Panc1 (cell line): ENCODE data around the gene EPHB6. TPM values are rescaled to one million over a fixed set of nuclear protein-coding genes. Genes with fewer than 3 reads are reported as not detected.

Experiments
- ATAC-seq: fragments of 200-7000 bp; cut with Tn5 transposase; 2 replicates; pipeline ENCODE4 v1.9.1; 2020; ENCODE audit warnings: mild to moderate bottlenecking, moderate library complexity
- BruUV-seq: library from RNA; stranded (reverse); fragments of 400-500 nt; replicated peaks from 2 replicates; lab custom pipeline; 2021; lab: Mats Ljungman, UMichigan
- CTCF ChIA-PET: fragments of 300-600 bp; sonication (Branson Sonifier 250); formaldehyde crosslinking; loops from one replicate; lab custom pipeline; 2022; ENCODE audit warnings: antibody characterized with exemption; lab: Charles Lee
- POLR2A ChIA-PET: fragments of 300-600 bp; sonication (Branson Sonifier 250); formaldehyde crosslinking; loops from one replicate; lab custom pipeline; 2022; ENCODE audit warnings: antibody characterized with exemption; lab: Charles Lee
- DNase-seq: peaks from one replicate; pipeline ENCODE4 v3.0.0-alpha.2; 2010; ENCODE audit warnings: low read depth, low spot score
- H3K27ac ChIP-seq: 2 replicates; pipeline ENCODE4 v1.5.1; 2011; ENCODE audit warnings: mild to moderate bottlenecking, low read length, inconsistent platforms
- H3K27me3 ChIP-seq: fragments of 200-500 bp; sonication (Bioruptor generic); 2 replicates; pipeline ENCODE4 v1.6.0; 2014; ENCODE audit warnings: low read length, inconsistent platforms; ENCODE audit not compliant: control insufficient read depth, insufficient read depth
- H3K36me3 ChIP-seq: fragments of 200-500 bp; sonication (Bioruptor generic); 2 replicates; pipeline ENCODE4 v1.5.1; 2014; ENCODE audit warnings: inconsistent platforms, mild to moderate bottlenecking, low read length, moderate library complexity; ENCODE audit not compliant: control insufficient read depth, insufficient read depth
- H3K4me1 ChIP-seq: 2 replicates; pipeline ENCODE4 v1.5.1; 2011; ENCODE audit warnings: inconsistent platforms, mild to moderate bottlenecking, low read length, moderate library complexity; ENCODE audit not compliant: control insufficient read depth, insufficient read depth
- H3K4me3 ChIP-seq, 2 experiments: 2 replicates each; pipeline ENCODE4 v1.5.1; 2011 to 2012; ENCODE audit warnings: low read depth in 2 of 2, low read length in 2 of 2, mild to moderate bottlenecking in 2 of 2, inconsistent platforms in 1 of 2, moderate library complexity in 1 of 2
- H3K9me3 ChIP-seq: fragments of 200-500 bp; sonication (Bioruptor generic); 2 replicates; pipeline ENCODE4 v1.5.1; 2014; ENCODE audit warnings: low read depth, mild to moderate bottlenecking, inconsistent platforms, low read length, moderate library complexity; ENCODE audit not compliant: control insufficient read depth, insufficient read depth
- CTCF ChIP-seq: fragments of 450-650 bp; IDR thresholded peaks from 2 replicates; pipeline ENCODE4 v1.5.1; 2017; ENCODE audit warnings: mild to moderate bottlenecking
- POLR2AphosphoS5 ChIP-seq: IDR thresholded peaks from 2 replicates; pipeline ENCODE4 v1.6.1; 2012; ENCODE audit warnings: mild to moderate bottlenecking, low read depth, low read length, moderate library complexity
- SIN3A ChIP-seq: IDR thresholded peaks from 2 replicates; pipeline ENCODE4 v1.6.1; 2012; ENCODE audit warnings: low read depth, mild to moderate bottlenecking, low read length, moderate library complexity, borderline replicate concordance; ENCODE audit not compliant: insufficient read depth
- TCF7L2 ChIP-seq: IDR thresholded peaks from 2 replicates; pipeline ENCODE4 v1.6.1; 2011; ENCODE audit warnings: mild to moderate bottlenecking, low read depth, low read length, inconsistent platforms
- in situ Hi-C: cut with HindIII; loops from 2 replicates; pipeline ENCODE4 v1.10.0; 2016; ENCODE audit warnings: low sequenced_read_pairs, low pct_unique_long_range_greater_than_20kb
- intact Hi-C: fragments of 100-400 bp; cut with micrococcal nuclease; formaldehyde crosslinking; loops from one replicate; pipeline ENCODE4 v1.10.0; 2022; ENCODE audit not compliant: unreplicated experiment
- total RNA-seq: library from RNA; stranded (reverse); gene quantifications from one replicate; pipeline ENCODE4 v1.2.1, GENCODE V29; 2021; ENCODE audit not compliant: unreplicated experiment
- TF ChIP-seq, protein P1 (sequence below), 2 experiments: IDR thresholded peaks; 2 replicates each; pipeline ENCODE4 v1.6.1; 2011 to 2012; ENCODE audit warnings: low read depth in 2 of 2, control low read depth in 1 of 2, low read length in 1 of 2, mild to moderate bottlenecking in 1 of 2, moderate library complexity in 1 of 2; ENCODE audit not compliant: insufficient read depth in 1 of 2

Gene EPHB6
- total RNA-seq, 1 experiment from 2014 or later: 0.54 TPM

GRCh38 chr7:142863891-142864685, 9.2 kb downstream of the EPHB6 start:
- Histone ChIP-seq H3K36me3 (no peaks in the 10 kb centered on the region; the same call in 1 of the 2 replicates), H3K27ac (no peak overlapping the region), H3K27me3 (peaks cover 14% of the 10 kb centered on the region), H3K4me1 (no peaks in the 10 kb centered on the region), H3K9me3 (no peaks in the 10 kb centered on the region), H3K4me3 (no peak overlapping the region)
- POLR2A ChIA-PET: no interaction called here
- no peak for ATAC-seq
- no peak for TF ChIP-seq TCF7L2
- in situ Hi-C loops (no loop called here), intact Hi-C loops (no loop called here)
- CTCF ChIA-PET: no interaction called here
- no TSS peak for BruUV-seq
- DNase-seq: no peak

- in situ Hi-C loops (no loop called here), intact Hi-C loops (no loop called here)
- DNase-seq (no peak), ATAC-seq (no peak)
- POLR2A ChIA-PET: no interaction called here
- CTCF ChIA-PET: no interaction called here
- Histone ChIP-seq H3K9me3 (no peaks in the 10 kb centered on the region), H3K4me1 (no peaks in the 10 kb centered on the region), H3K4me3 (no peak overlapping the region), H3K36me3 (no peaks in the 10 kb centered on the region), H3K27ac (no peak overlapping the region), H3K27me3 (peaks cover 8% of the 10 kb centered on the region)
- BruUV-seq: no TSS peak
- TF ChIP-seq SIN3A: no peak
- TF ChIP-seq, protein P1, sequence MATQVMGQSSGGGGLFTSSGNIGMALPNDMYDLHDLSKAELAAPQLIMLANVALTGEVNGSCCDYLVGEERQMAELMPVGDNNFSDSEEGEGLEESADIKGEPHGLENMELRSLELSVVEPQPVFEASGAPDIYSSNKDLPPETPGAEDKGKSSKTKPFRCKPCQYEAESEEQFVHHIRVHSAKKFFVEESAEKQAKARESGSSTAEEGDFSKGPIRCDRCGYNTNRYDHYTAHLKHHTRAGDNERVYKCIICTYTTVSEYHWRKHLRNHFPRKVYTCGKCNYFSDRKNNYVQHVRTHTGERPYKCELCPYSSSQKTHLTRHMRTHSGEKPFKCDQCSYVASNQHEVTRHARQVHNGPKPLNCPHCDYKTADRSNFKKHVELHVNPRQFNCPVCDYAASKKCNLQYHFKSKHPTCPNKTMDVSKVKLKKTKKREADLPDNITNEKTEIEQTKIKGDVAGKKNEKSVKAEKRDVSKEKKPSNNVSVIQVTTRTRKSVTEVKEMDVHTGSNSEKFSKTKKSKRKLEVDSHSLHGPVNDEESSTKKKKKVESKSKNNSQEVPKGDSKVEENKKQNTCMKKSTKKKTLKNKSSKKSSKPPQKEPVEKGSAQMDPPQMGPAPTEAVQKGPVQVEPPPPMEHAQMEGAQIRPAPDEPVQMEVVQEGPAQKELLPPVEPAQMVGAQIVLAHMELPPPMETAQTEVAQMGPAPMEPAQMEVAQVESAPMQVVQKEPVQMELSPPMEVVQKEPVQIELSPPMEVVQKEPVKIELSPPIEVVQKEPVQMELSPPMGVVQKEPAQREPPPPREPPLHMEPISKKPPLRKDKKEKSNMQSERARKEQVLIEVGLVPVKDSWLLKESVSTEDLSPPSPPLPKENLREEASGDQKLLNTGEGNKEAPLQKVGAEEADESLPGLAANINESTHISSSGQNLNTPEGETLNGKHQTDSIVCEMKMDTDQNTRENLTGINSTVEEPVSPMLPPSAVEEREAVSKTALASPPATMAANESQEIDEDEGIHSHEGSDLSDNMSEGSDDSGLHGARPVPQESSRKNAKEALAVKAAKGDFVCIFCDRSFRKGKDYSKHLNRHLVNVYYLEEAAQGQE (IDR thresholded peaks at IDR 0.05; ENCODE audit: insufficient read depth in 1 of 2, low read depth in 2 of 2, low read length in 1 of 2): no peak
- no peak for TF ChIP-seq CTCF
- no peak for TF ChIP-seq TCF7L2
- TF ChIP-seq POLR2AphosphoS5: no peak
Measured at GRCh38 chr7:142864980-142865747, 10.3 kb downstream of the EPHB6 start.
